Trophoblast cell (in vitro differentiated cells and primary cell): ENCODE data around the gene JAM3.

Experiments used
- DNase-seq, 2 donors: peaks; one replicate each; pipeline ENCODE4 v3.0.0-alpha.2; 2016
- H2AFZ ChIP-seq: 2 replicates; pipeline ENCODE4 v1.6.1; 2013; ENCODE audit warnings: low read length, moderate library complexity, mild to moderate bottlenecking; ENCODE audit not compliant: insufficient read depth, poor library complexity
- H2AK5ac ChIP-seq: 2 replicates; pipeline ENCODE4 v1.6.1; 2013; ENCODE audit warnings: mild to moderate bottlenecking, low read length
- H2BK120ac ChIP-seq: 2 replicates; pipeline ENCODE4 v1.6.1; 2013; ENCODE audit warnings: low read length, mild to moderate bottlenecking, moderate library complexity; ENCODE audit not compliant: insufficient read depth, poor library complexity
- H2BK12ac ChIP-seq: 2 replicates; pipeline ENCODE4 v1.6.1; 2013; ENCODE audit warnings: mild to moderate bottlenecking, low read length, moderate library complexity
- H2BK5ac ChIP-seq: 2 replicates; pipeline ENCODE4 v1.6.1; 2013; ENCODE audit warnings: low read length, low read depth, moderate library complexity, mild to moderate bottlenecking; ENCODE audit not compliant: poor library complexity
- H3K14ac ChIP-seq: 2 replicates; pipeline ENCODE4 v1.6.1; 2013; ENCODE audit warnings: mild to moderate bottlenecking, low read length
- H3K18ac ChIP-seq: 2 replicates; pipeline ENCODE4 v1.6.1; 2013; ENCODE audit warnings: mild to moderate bottlenecking, low read length
- H3K23ac ChIP-seq: 2 replicates; pipeline ENCODE4 v1.6.1; 2013; ENCODE audit warnings: low read length
- H3K27ac ChIP-seq: 2 replicates; pipeline ENCODE4 v1.5.1; 2013; ENCODE audit warnings: low read depth, mild to moderate bottlenecking, inconsistent platforms, low read length, moderate library complexity
- H3K27me3 ChIP-seq: 2 replicates; pipeline ENCODE4 v1.6.1; 2013; ENCODE audit warnings: inconsistent platforms, mild to moderate bottlenecking, low read length, moderate library complexity; ENCODE audit not compliant: insufficient read depth
- H3K36me3 ChIP-seq, 2 experiments: 1 replicate in 1 of 2; 2 replicates in 1 of 2; pipeline ENCODE4 v1.6.1; 2013; ENCODE audit warnings: low read length in 2 of 2, mild to moderate bottlenecking in 2 of 2, moderate library complexity in 1 of 2; ENCODE audit not compliant: insufficient read depth in 2 of 2, control insufficient read depth in 1 of 2
- H3K4ac ChIP-seq: 2 replicates; pipeline ENCODE4 v1.6.1; 2013; ENCODE audit warnings: low read depth, mild to moderate bottlenecking, low read length, moderate library complexity
- H3K4me1 ChIP-seq, 2 experiments: 1 replicate in 1 of 2; 2 replicates in 1 of 2; pipeline ENCODE4 v1.6.1; 2013; ENCODE audit warnings: low read length in 2 of 2, mild to moderate bottlenecking in 2 of 2, moderate library complexity in 1 of 2; ENCODE audit not compliant: insufficient read depth in 2 of 2, control insufficient read depth in 1 of 2
- H3K4me2 ChIP-seq: 2 replicates; pipeline ENCODE4 v1.6.1; 2013; ENCODE audit warnings: inconsistent platforms, mild to moderate bottlenecking, low read length, moderate library complexity
- H3K4me3 ChIP-seq: 2 replicates; pipeline ENCODE4 v1.5.1; 2013; ENCODE audit warnings: mild to moderate bottlenecking, low read depth, low read length, inconsistent platforms
- H3K79me1 ChIP-seq: one replicate; pipeline ENCODE4 v1.6.1; 2013; ENCODE audit warnings: low read length
- H3K79me2 ChIP-seq: 2 replicates; pipeline ENCODE4 v1.6.1; 2013; ENCODE audit warnings: low read length, mild to moderate bottlenecking; ENCODE audit not compliant: control insufficient read depth, insufficient read depth, poor library complexity
- H3K9ac ChIP-seq: 2 replicates; pipeline ENCODE4 v1.6.1; 2013; ENCODE audit warnings: mild to moderate bottlenecking, low read length
- H3K9me3 ChIP-seq: 2 replicates; pipeline ENCODE4 v1.6.1; 2013; ENCODE audit warnings: low read depth, mild to moderate bottlenecking, control low read depth, inconsistent platforms, low read length; ENCODE audit not compliant: insufficient read depth
- H4K12ac ChIP-seq: 2 replicates; pipeline ENCODE4 v1.6.1; 2013; ENCODE audit warnings: low read depth, mild to moderate bottlenecking, low read length, moderate library complexity
- H4K8ac ChIP-seq: 2 replicates; pipeline ENCODE4 v1.6.1; 2013; ENCODE audit warnings: low read depth, mild to moderate bottlenecking, low read length, moderate library complexity
- H4K91ac ChIP-seq: one replicate; pipeline ENCODE4 v1.6.1; 2013; ENCODE audit warnings: low read depth, mild to moderate bottlenecking, low read length, moderate library complexity
- WGBS: extraction: QIAGEN DNeasy Blood & Tissue Kit; methylation state at CpG from one replicate; pipeline ENCODE4 v1.1.7; 2013; ENCODE audit warnings: missing lambda C conversion rate; ENCODE audit not compliant: insufficient read length, insufficient coverage; ENCODE audit errors: extremely low coverage; 5-methylcytosine and 5-hydroxymethylcytosine counted together

JAM3 gene

DNA sequence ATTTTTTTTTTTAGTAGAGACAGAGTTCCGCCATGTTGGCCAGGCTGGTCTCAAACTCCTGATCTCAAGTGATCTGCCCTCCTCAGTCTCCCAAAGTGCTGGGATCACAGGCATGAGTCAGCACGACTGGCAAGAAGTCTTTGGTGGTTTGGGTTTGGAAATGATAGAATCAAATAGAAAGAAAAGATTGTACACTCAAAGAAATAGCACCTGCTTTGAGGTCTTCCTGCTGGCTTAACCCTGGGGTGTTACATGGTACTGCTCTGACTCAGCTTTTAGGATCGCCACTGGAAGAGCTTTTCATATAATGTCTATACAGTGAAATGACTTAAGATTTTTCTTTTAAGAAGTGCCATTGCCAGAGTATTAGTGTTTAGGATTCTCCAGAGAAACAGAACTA, 50.2 kb downstream of the JAM3 start:
- Histone ChIP-seq H3K23ac (no peak overlapping the region), H3K4me2 (no peak overlapping the region), H2BK5ac (no peak overlapping the region), H3K9me3 (no peaks in the 10 kb centered on the region), H3K27me3 (peaks cover 2% of the 10 kb centered on the region), H3K18ac (no peak overlapping the region), H3K4ac (no peak overlapping the region), H3K4me3 (no peak overlapping the region), H3K9ac (no peak overlapping the region), H3K4me1 (peaks cover 9 to 13% of the 10 kb centered on the region in 2 experiments), H2AK5ac (no peak overlapping the region), H3K79me2 (no peaks in the 10 kb centered on the region), H4K8ac (no peak overlapping the region), H4K12ac (no peak overlapping the region), H2BK12ac (no peak overlapping the region), H3K36me3 (no peaks in the 10 kb centered on the region), H4K91ac (no peak overlapping the region), H2AFZ (no peak overlapping the region), H2BK120ac (no peak overlapping the region), H3K14ac (no peak overlapping the region), H3K79me1 (peaks cover 2% of the 10 kb centered on the region), H3K27ac (no peak overlapping the region)
- WGBS, result no CpG with 5 or more reads among the region's 3 CpGs
- DNase-seq, result peak in 1 of 2 donors; percentile 62

GRCh38 chr11:134120143-134120850, 51.4 kb downstream of the JAM3 start:
- Histone ChIP-seq H3K23ac (no peak overlapping the region), H4K8ac (no peak overlapping the region), H3K27ac (no peak overlapping the region), H3K18ac (no peak overlapping the region), H3K4me3 (no peak overlapping the region), H2BK120ac (no peak overlapping the region), H3K14ac (no peak overlapping the region), H4K91ac (no peak overlapping the region), H3K9me3 (no peaks in the 10 kb centered on the region), H3K79me2 (no peaks in the 10 kb centered on the region), H3K9ac (no peak overlapping the region), H3K4me2 (no peak overlapping the region), H2AFZ (no peak overlapping the region), H4K12ac (no peak overlapping the region), H2BK12ac (no peak overlapping the region), H3K36me3 (no peaks in the 10 kb centered on the region), H3K27me3 (peaks cover 6% of the 10 kb centered on the region), H3K4me1 (peaks cover 14 to 19% of the 10 kb centered on the region in 2 experiments), H2AK5ac (no peak overlapping the region), H3K79me1 (peaks cover 2% of the 10 kb centered on the region), H3K4ac (no peak overlapping the region), H2BK5ac (no peak overlapping the region)
- no CpG with 5 or more reads among the region's 13 CpGs for WGBS
- DNase-seq, result peak in 1 of 2 donors; percentile 64

GRCh38 chr11:134120921-134121526, 52.2 kb downstream of the JAM3 start:
- H3K4me3 ChIP-seq, result no peak overlapping the region
- H3K18ac ChIP-seq, result peak overlapping the region; percentile 13
- H2BK5ac ChIP-seq, result peak overlapping the region; percentile 32
- H3K4me1 ChIP-seq, result peaks cover 14 to 22% of the 10 kb centered on the region in 2 experiments
- H4K12ac ChIP-seq, result no peak overlapping the region
- H3K9ac ChIP-seq, result no peak overlapping the region
- H3K4ac ChIP-seq, result no peak overlapping the region
- peak overlapping the region; percentile 13 for H2BK120ac ChIP-seq
- peak overlapping the region; percentile 36 for H3K27ac ChIP-seq
- peak overlapping the region; percentile 1 for H3K4me2 ChIP-seq
- H4K91ac ChIP-seq, result no peak overlapping the region
- no peaks in the 10 kb centered on the region for H3K36me3 ChIP-seq
- H3K14ac ChIP-seq, result peak overlapping the region; percentile 4
- no peaks in the 10 kb centered on the region for H3K9me3 ChIP-seq
- peak overlapping the region; percentile 25 for H4K8ac ChIP-seq
- WGBS, result no CpG with 5 or more reads among the region's 9 CpGs
- peaks cover 2% of the 10 kb centered on the region for H3K79me1 ChIP-seq
- H2BK12ac ChIP-seq, result peak overlapping the region; percentile 41
- H3K23ac ChIP-seq, result no peak overlapping the region
- peaks cover 6% of the 10 kb centered on the region for H3K27me3 ChIP-seq
- no peak for DNase-seq
- H2AK5ac ChIP-seq, result no peak overlapping the region
- H2AFZ ChIP-seq, result no peak overlapping the region
- H3K79me2 ChIP-seq, result no peaks in the 10 kb centered on the region

- peaks cover 6% of the 10 kb centered on the region for H3K27me3 ChIP-seq
These were observed 56.0 kb downstream of the JAM3 start for GRCh38 chr11:134124660-134125451.

More at GRCh38 chr11:134124660-134125451, 56.0 kb downstream of the JAM3 start:
- H3K4me3 ChIP-seq, result peak overlapping the region; percentile 65
- H2AFZ ChIP-seq, result peak overlapping the region; percentile 59
- no peak overlapping the region for H3K9ac ChIP-seq
- peak overlapping the region; percentile 83 for H3K4me2 ChIP-seq
- H3K4me1 ChIP-seq, result peaks cover 14 to 26% of the 10 kb centered on the region in 2 experiments
- H4K91ac ChIP-seq, result no peak overlapping the region
- H2AK5ac ChIP-seq, result no peak overlapping the region
- H3K36me3 ChIP-seq, result no peaks in the 10 kb centered on the region
- no peak overlapping the region for H3K14ac ChIP-seq
- H3K23ac ChIP-seq, result no peak overlapping the region
- H3K79me2 ChIP-seq, result no peaks in the 10 kb centered on the region
- no CpG with 5 or more reads among the region's 54 CpGs for WGBS
- H4K8ac ChIP-seq, result peak overlapping the region; percentile 17
- no peak overlapping the region for H2BK12ac ChIP-seq
- H3K9me3 ChIP-seq, result no peaks in the 10 kb centered on the region
- peaks cover 2% of the 10 kb centered on the region for H3K79me1 ChIP-seq
- peak overlapping the region; percentile 33 for H3K18ac ChIP-seq
- H2BK5ac ChIP-seq, result no peak overlapping the region
- no peak overlapping the region for H4K12ac ChIP-seq
- no peak overlapping the region for H3K27ac ChIP-seq
- DNase-seq, result peak in 1 of 2 donors; percentile 11
- H2BK120ac ChIP-seq, result no peak overlapping the region
- no peak overlapping the region for H3K4ac ChIP-seq
